H1 (cell line): ENCODE results near the gene FBN3. TPM values are rescaled to one million over a fixed set of nuclear protein-coding genes. Genes with fewer than 3 reads are reported as not detected.

ENCODE experiments used
- CTCF ChIA-PET: fragments of 300-600 bp; sonication (Branson Sonifier 250); formaldehyde crosslinking; loops from one replicate; lab custom pipeline; 2021; ENCODE audit not compliant: partially characterized antibody; lab: Charles Lee
- POLR2A ChIA-PET: fragments of 300-600 bp; sonication (Branson Sonifier 250); formaldehyde crosslinking; loops from one replicate; lab custom pipeline; 2021; ENCODE audit warnings: inconsistent platforms; ENCODE audit not compliant: partially characterized antibody; lab: Charles Lee
- DNase-seq, 2 experiments: peaks; one replicate each; pipeline versions ENCODE4 v3.0.0 to v3.0.0-alpha.2; 2010 to 2022; ENCODE audit warnings: low spot score in 2 of 2, low read depth in 1 of 2, mixed read lengths in 1 of 2
- FAIRE-seq: peaks from 2 replicates; lab custom pipeline; 2011; peaks lifted over from hg19 to GRCh38; lab: Jason Lieb, UNC
- H2AFZ ChIP-seq: 2 replicates; pipeline ENCODE4 v1.8.1; 2012; ENCODE audit warnings: low read length, inconsistent platforms
- H2AK5ac ChIP-seq: 2 replicates; pipeline ENCODE4 v1.6.1; 2013; ENCODE audit warnings: low read depth, low read length
- H2BK120ac ChIP-seq: replicated peaks from 2 replicates; pipeline ENCODE3; 2013; ENCODE audit warnings: low read depth, low read length, inconsistent platforms
- H2BK12ac ChIP-seq: 2 replicates; pipeline ENCODE4 v1.6.1; 2013; ENCODE audit warnings: low read depth, low read length
- H2BK15ac ChIP-seq: 2 replicates; pipeline ENCODE4 v1.6.1; 2013; ENCODE audit warnings: low read length
- H2BK20ac ChIP-seq: 2 replicates; pipeline ENCODE4 v1.6.1; 2013; ENCODE audit warnings: low read length
- H2BK5ac ChIP-seq: 2 replicates; pipeline ENCODE4 v1.6.1; 2013; ENCODE audit warnings: low read depth, low read length
- H3K14ac ChIP-seq: 2 replicates; pipeline ENCODE4 v1.6.1; 2013; ENCODE audit warnings: inconsistent platforms; ENCODE audit not compliant: insufficient read length
- H3K18ac ChIP-seq: 2 replicates; pipeline ENCODE4 v1.6.1; 2013; ENCODE audit warnings: low read length; ENCODE audit errors: extremely low read depth
- H3K23ac ChIP-seq: 2 replicates; pipeline ENCODE4 v1.6.1; 2013; ENCODE audit warnings: inconsistent platforms; ENCODE audit not compliant: insufficient read length
- H3K23me2 ChIP-seq: 2 replicates; pipeline ENCODE4 v1.6.1; 2013; ENCODE audit warnings: low read depth, low read length
- H3K27ac ChIP-seq: 2 replicates; pipeline ENCODE4 v1.6.1; 2011; ENCODE audit warnings: low read depth, low read length, inconsistent platforms
- H3K27me3 ChIP-seq, 4 experiments: replicated peaks in 1 of 4; 1 replicate in 1 of 4; 2 replicates in 3 of 4; pipeline versions ENCODE4 v1.6.1 to v1.8.1; 2011 to 2013; ENCODE audit warnings: low read length in 3 of 4, mild to moderate bottlenecking in 3 of 4, inconsistent platforms in 2 of 4, mixed read lengths in 2 of 4, moderate library complexity in 1 of 4; ENCODE audit not compliant: control insufficient read depth in 3 of 4, insufficient read depth in 3 of 4; ENCODE audit errors: extremely low read depth in 1 of 4
- H3K36me3 ChIP-seq, 4 experiments: 2 replicates each; pipeline versions ENCODE4 v1.6.1 to v1.8.1; 2011 to 2013; ENCODE audit warnings: mild to moderate bottlenecking in 4 of 4, low read length in 3 of 4, moderate library complexity in 2 of 4, control low read depth in 1 of 4, inconsistent platforms in 1 of 4; ENCODE audit not compliant: insufficient read depth in 4 of 4, control insufficient read depth in 2 of 4
- H3K4ac ChIP-seq: replicated peaks from 2 replicates; pipeline ENCODE3; 2013; ENCODE audit warnings: low read length, low read depth, mixed read lengths, inconsistent platforms; ENCODE audit not compliant: insufficient read length
- H3K4me1 ChIP-seq, 4 experiments: replicated peaks in 1 of 4; 1 replicate in 1 of 4; 2 replicates in 3 of 4; pipeline versions ENCODE4 v1.6.1 to v1.8.1; 2011 to 2013; ENCODE audit warnings: low read length in 3 of 4, inconsistent platforms in 2 of 4, mixed read lengths in 1 of 4; ENCODE audit not compliant: insufficient read depth in 4 of 4, control insufficient read depth in 3 of 4
- H3K4me2 ChIP-seq, 2 experiments: 2 replicates each; pipeline versions ENCODE4 v1.6.1 to v1.8.1; 2011 to 2013; ENCODE audit warnings: low read depth in 2 of 2, low read length in 2 of 2, control low read depth in 1 of 2, inconsistent platforms in 1 of 2, mild to moderate bottlenecking in 1 of 2; ENCODE audit not compliant: insufficient read depth in 1 of 2
- H3K4me3 ChIP-seq, 4 experiments: fragments of 200-600, 300-600 bp in 1 of 4; sonication (generic), shearing (Covaris generic), sonication (Bioruptor Twin) in 1 of 4; 2 replicates each; pipeline versions ENCODE4 v1.5.1 to v1.8.1; 2011 to 2016; ENCODE audit warnings: low read length in 4 of 4, low read depth in 3 of 4, control low read depth in 2 of 4, inconsistent platforms in 2 of 4, mild to moderate bottlenecking in 2 of 4, mixed read lengths in 1 of 4, moderate library complexity in 1 of 4; ENCODE audit not compliant: insufficient read depth in 2 of 4; ENCODE audit errors: extremely low read depth in 1 of 4
- H3K56ac ChIP-seq: replicated peaks from 2 replicates; pipeline ENCODE3; 2013; ENCODE audit warnings: low read depth, mild to moderate bottlenecking, mixed read lengths, low read length, inconsistent platforms; ENCODE audit not compliant: insufficient read length
- H3K79me1 ChIP-seq: 2 replicates; pipeline ENCODE4 v1.6.1; 2013; ENCODE audit warnings: low read depth, low read length, control low read depth
- H3K79me2 ChIP-seq, 2 experiments: 2 replicates each; pipeline versions ENCODE4 v1.6.1 to v1.8.1; 2012 to 2013; ENCODE audit warnings: low read length in 2 of 2, mild to moderate bottlenecking in 2 of 2, inconsistent platforms in 1 of 2; ENCODE audit not compliant: insufficient read depth in 2 of 2, control insufficient read depth in 1 of 2
- H3K9ac ChIP-seq, 4 experiments: replicated peaks in 1 of 4; 1 replicate in 1 of 4; 2 replicates in 3 of 4; pipeline versions ENCODE4 v1.6.1 to v1.8.1; 2011 to 2013; ENCODE audit warnings: low read depth in 3 of 4, low read length in 3 of 4, control low read depth in 2 of 4, mild to moderate bottlenecking in 2 of 4, moderate library complexity in 2 of 4, inconsistent platforms in 1 of 4; ENCODE audit errors: extremely low read depth in 1 of 4
- H3K9me3 ChIP-seq, 2 experiments: 2 replicates each; pipeline versions ENCODE4 v1.6.1 to v1.8.1; 2012 to 2013; ENCODE audit warnings: mild to moderate bottlenecking in 2 of 2, moderate library complexity in 2 of 2, control low read depth in 1 of 2, inconsistent platforms in 1 of 2, low read depth in 1 of 2, low read length in 1 of 2, mixed read lengths in 1 of 2; ENCODE audit not compliant: insufficient read depth in 2 of 2
- H4K20me1 ChIP-seq, 2 experiments: replicated peaks in 1 of 2; 2 replicates each; pipeline versions ENCODE3 to v1.8.1; 2011 to 2013; ENCODE audit warnings: inconsistent platforms in 2 of 2, low read length in 2 of 2, mild to moderate bottlenecking in 1 of 2; ENCODE audit not compliant: insufficient read depth in 2 of 2, control insufficient read depth in 1 of 2
- H4K5ac ChIP-seq: 2 replicates; pipeline ENCODE4 v1.6.1; 2013; ENCODE audit warnings: low read length, low read depth, mixed read lengths, inconsistent platforms; ENCODE audit not compliant: insufficient read length
- H4K8ac ChIP-seq: 2 replicates; pipeline ENCODE4 v1.8.0; 2013; ENCODE audit warnings: mild to moderate bottlenecking, moderate library complexity, low read length, inconsistent platforms; ENCODE audit not compliant: insufficient read depth; ENCODE audit errors: extremely low read depth
- H4K91ac ChIP-seq: replicated peaks from 2 replicates; pipeline ENCODE3; 2013; ENCODE audit warnings: low read length, mixed read lengths, inconsistent platforms; ENCODE audit not compliant: insufficient read length
- BACH1 ChIP-seq: IDR thresholded peaks from 2 replicates; pipeline ENCODE4 v1.6.1; 2012; ENCODE audit warnings: low read length, improper control_type of control experiment
- CTCF ChIP-seq, 3 experiments: IDR thresholded peaks; 1 replicate in 2 of 3; 2 replicates in 1 of 3; pipeline versions ENCODE4 v1.5.1 to v1.6.1; 2011; ENCODE audit warnings: low read length in 3 of 3, mild to moderate bottlenecking in 3 of 3, inconsistent platforms in 2 of 3, low read depth in 1 of 3, moderate library complexity in 1 of 3; ENCODE audit not compliant: insufficient read depth in 1 of 3; ENCODE audit errors: control extremely low read depth in 1 of 3
- FOSL1 ChIP-seq: IDR thresholded peaks from 2 replicates; pipeline ENCODE4 v1.6.1; 2011; ENCODE audit warnings: mild to moderate bottlenecking, low read depth, low read length, moderate library complexity; ENCODE audit not compliant: insufficient read depth
- JUND ChIP-seq: IDR thresholded peaks from 2 replicates; pipeline ENCODE4 v1.6.1; 2011; ENCODE audit warnings: mild to moderate bottlenecking, improper control_type of control experiment, low read length
- RNF2 ChIP-seq: fragments of 200-900, 300-1000 bp; sonication (generic); IDR thresholded peaks from 2 replicates; pipeline ENCODE4 v1.7.1; 2016; ENCODE audit warnings: borderline replicate concordance, low read depth, mild to moderate bottlenecking, antibody characterized with exemption, low read length; ENCODE audit not compliant: poor library complexity, severe bottlenecking; ENCODE audit errors: missing control alignments
- SIRT6 ChIP-seq: IDR thresholded peaks from one replicate; pipeline ENCODE4 v1.7.1; 2012; ENCODE audit warnings: low read length, inconsistent platforms
- WGBS, 2 experiments: shearing (Covaris generic) in 1 of 2; methylation state at CpG; one replicate each; pipeline versions ENCODE4 v1.1.6 to v1.1.7; 2013 to 2015; ENCODE audit warnings: low lambda C conversion rate in 2 of 2, mixed read lengths in 2 of 2, inconsistent platforms in 1 of 2, low coverage in 1 of 2, missing lambda C conversion rate in 1 of 2; ENCODE audit not compliant: insufficient replicate concordance in 2 of 2, insufficient coverage in 1 of 2, insufficient read length in 1 of 2; ENCODE audit errors: extremely low coverage in 1 of 2, missing lambda C conversion rate in 1 of 2; 5-methylcytosine and 5-hydroxymethylcytosine counted together
- polyA plus RNA-seq, 7 experiments: library from polyadenylated mRNA; depleted of rRNA in 3 of 7; stranded (reverse) in 5 of 7; unstranded in 2 of 7; fragments of >200 nt in 5 of 7; fragments of 200-250 nt in 2 of 7; gene quantifications; 1 replicate in 5 of 7; 2 replicates in 1 of 7; 4 replicates in 1 of 7; pipeline versions ENCODE4 v1.2.1 to v1.2.3, GENCODE V29; 2011 to 2013; ENCODE audit warnings: missing spikeins in 2 of 7, mixed read lengths in 2 of 7
- total RNA-seq: library from RNA; stranded (reverse); fragmentation: NEBNext Ultra II Directional; extraction: Animal tissue kit (Norgen Biotek cat#: 25700); gene quantifications from 2 replicates; pipeline ENCODE4 v1.2.1, GENCODE V29; 2021

Gene FBN3
- total and polyA plus RNA-seq, 2 of the 8 experiments (the other 6 are each of a cell fraction or from before 2014, with no cell fraction given) = 37.1 to 38.7 TPM

- Histone ChIP-seq H3K36me3 (no peaks in the 10 kb centered on the region; a peak in 1 of 8 replicates), H3K18ac (peak overlapping the region; percentile 41), H2BK12ac (peak overlapping the region; percentile 94; the same call in 1 of the 2 replicates), H3K9ac (no peak overlapping the region), H3K4me1 (peaks cover 0 to 24% (median 13%) of the 10 kb centered on the region in 4 experiments; a peak in 6 of 7 replicates), H3K27ac (peak overlapping the region; percentile 76; the same call in 1 of the 2 replicates), H3K9me3 (no peaks in the 10 kb centered on the region), H3K23ac (no peak overlapping the region), H2BK20ac (peak overlapping the region; percentile 23; the same call in 1 of the 2 replicates), H3K27me3 (no peaks in the 10 kb centered on the region), H2BK120ac (no peak overlapping the region), H2AFZ (no peak overlapping the region), H4K5ac (no peak overlapping the region), H3K79me2 (peaks cover 0 to 19% of the 10 kb centered on the region in 2 experiments; a peak in 1 of 4 replicates), H2AK5ac (no peak overlapping the region), H3K14ac (no peak overlapping the region), H3K23me2 (no peaks in the 10 kb centered on the region; the same call in 1 of the 2 replicates), H3K4me2 (peak overlapping the region; percentile 48 to 72), H4K91ac (peak overlapping the region; percentile 75), H4K20me1 (no peaks in the 10 kb centered on the region), H4K8ac (peak overlapping the region; percentile 64; the same call in 1 of the 2 replicates), H3K56ac (no peak overlapping the region), H2BK15ac (no peak overlapping the region), H3K79me1 (peaks cover 6% of the 10 kb centered on the region), H3K4me3 (peak overlapping the region; percentile 58 to 78 (median 62); a peak in 6 of 8 replicates), H2BK5ac (peak overlapping the region; percentile 90), H3K4ac (peak overlapping the region; percentile 45)
- POLR2A ChIA-PET = interaction anchor here (0.6 to 1.4 kb wide), 6 partner anchors 10 to 749 kb away, joined by 3 to 4 read pairs (median 3); no protein-coding TSS in a partner anchor
- 84% methylated on average over 6 of the region's 6 CpGs; no CpG with 5 or more reads in 1 of the 2 experiments for WGBS, 2 experiments
- FAIRE-seq (no peak), DNase-seq (no peak)
- TF ChIP-seq SIRT6 = no peak
- TF ChIP-seq JUND = no peak
- no peak for TF ChIP-seq BACH1
- no peak for TF ChIP-seq RNF2
- TF ChIP-seq FOSL1 = no peak
- TF ChIP-seq CTCF (IDR thresholded peaks at IDR 0.05; ENCODE audit: control extremely low read depth in 1 of 3, insufficient read depth in 1 of 3, low read depth in 1 of 3, low read length in 3 of 3) = no peak
- CTCF ChIA-PET = interaction anchor here (0.9 kb wide), 1 partner anchor 13 kb away, joined by 3 read pairs; no protein-coding TSS in a partner anchor
Measured at GRCh38 chr19:8148088-8148409, 1.3 kb downstream of the FBN3 start.
